GM21423 (cell line): ENCODE results near the gene GSS.

Source experiments
- ATAC-seq: cut with Tn5 transposase; IDR thresholded peaks from one replicate; pipeline ENCODE4 v1.9.1; 2021; ENCODE audit warnings: mild to moderate bottlenecking, moderate library complexity; ENCODE audit not compliant: unreplicated experiment

Gene GSS

GRCh38 chr20:34949120-34949519 lies 6.5 kb downstream of the GSS start:
- ATAC-seq = no peak

GRCh38 chr20:34948030-34948429 lies 7.6 kb downstream of the GSS start:
- no peak for ATAC-seq

- no peak for ATAC-seq
These were observed 8.3 kb downstream of the GSS start for GRCh38 chr20:34947336-34947735.

GRCh38 chr20:34946661-34947060 lies 8.9 kb downstream of the GSS start:
- no peak for ATAC-seq

GRCh38 chr20:34945315-34946077 lies 10.1 kb downstream of the GSS start:
- no peak for ATAC-seq

GRCh38 chr20:34943808-34944567 lies 11.6 kb downstream of the GSS start:
- ATAC-seq = no peak

- ATAC-seq = no peak
These were observed 13.3 kb downstream of the GSS start for GRCh38 chr20:34942301-34942700.

GRCh38 chr20:34941226-34941625 lies 14.4 kb downstream of the GSS start:
- ATAC-seq = no peak

- ATAC-seq = no peak
These were observed 15.5 kb downstream of the GSS start for GRCh38 chr20:34940081-34940481.

GRCh38 chr20:34938466-34939163 lies 17.0 kb downstream of the GSS start:
- ATAC-seq = no peak

GRCh38 chr20:34931771-34932170 lies 23.8 kb downstream of the GSS start:
- ATAC-seq = no peak

- no peak for ATAC-seq
These were observed 27.2 kb downstream of the GSS start for GRCh38 chr20:34928411-34928810.

GRCh38 chr20:34927736-34928135 lies 27.9 kb downstream of the GSS start:
- ATAC-seq = no peak

GRCh38 chr20:34926581-34926980 lies 29.0 kb downstream of the GSS start:
- ATAC-seq = no peak

GRCh38 chr20:34925981-34926380 lies 29.6 kb downstream of the GSS start:
- ATAC-seq = no peak

GRCh38 chr20:34925341-34925740 lies 30.3 kb downstream of the GSS start:
- no peak for ATAC-seq

GRCh38 chr20:34923414-34923813 lies 32.2 kb downstream of the GSS start:
- ATAC-seq = no peak

GRCh38 chr20:34922654-34923381 lies 32.8 kb downstream of the GSS start:
- no peak for ATAC-seq

- ATAC-seq = no peak
These were observed 34.2 kb downstream of the GSS start for GRCh38 chr20:34921436-34921835.

- ATAC-seq = no peak
These were observed 35.6 kb downstream of the GSS start for GRCh38 chr20:34920055-34920454.

- ATAC-seq = no peak
These were observed 38.7 kb downstream of the GSS start for GRCh38 chr20:34916774-34917354.
